HCT116 (cell line): ENCODE measurements around the gene EDDM3A.

Experiments used
- CEBPB ChIP-seq: IDR thresholded peaks from 2 replicates; pipeline ENCODE4 v1.6.1; 2012; ENCODE audit warnings: low read depth
- EZH2 ChIP-seq: fragments of 200-600 bp; sonication (generic); IDR thresholded peaks from 2 replicates; pipeline ENCODE4 v1.6.1; 2017; ENCODE audit warnings: antibody characterized with exemption, mixed run types
- EZH2phosphoT487 ChIP-seq: fragments of 200-600 bp; IDR thresholded peaks from 2 replicates; pipeline ENCODE4 v1.6.1; 2018; ENCODE audit warnings: antibody characterized with exemption, borderline replicate concordance
- POLR2A ChIP-seq: IDR thresholded peaks from 2 replicates; pipeline ENCODE4 v1.7.0; 2011; ENCODE audit warnings: borderline replicate concordance; ENCODE audit not compliant: insufficient read depth, insufficient read length; ENCODE audit errors: extremely low read depth
- POLR2AphosphoS5 ChIP-seq: IDR thresholded peaks from 2 replicates; pipeline ENCODE4 v1.6.1; 2011; ENCODE audit warnings: mild to moderate bottlenecking, low read depth, low read length, moderate library complexity
- RAD21 ChIP-seq: IDR thresholded peaks from 2 replicates; pipeline ENCODE4 v1.6.1; 2012; ENCODE audit warnings: low read depth, mild to moderate bottlenecking
- SP1 ChIP-seq: IDR thresholded peaks from 2 replicates; pipeline ENCODE4 v1.6.1; 2012; ENCODE audit warnings: low read depth
- TF ChIP-seq, protein P1 (sequence below), 3 experiments: fragments of 200-600 bp in 1 of 3; sonication (generic) in 1 of 3; IDR thresholded peaks in 2 of 3; conservative IDR thresholded peaks in 1 of 3; 2 replicates each; pipeline ENCODE4 v1.5.1; 2012 to 2017; ENCODE audit warnings: low read depth in 2 of 3, low read length in 2 of 3, antibody characterized with exemption in 1 of 3, borderline replicate concordance in 1 of 3, control low read depth in 1 of 3, mild to moderate bottlenecking in 1 of 3, mixed read lengths in 1 of 3, mixed run types in 1 of 3, moderate library complexity in 1 of 3; ENCODE audit not compliant: insufficient read depth in 1 of 3
- TF ChIP-seq, protein P2 (sequence below): IDR thresholded peaks from 2 replicates; pipeline ENCODE4 v1.6.1; 2012
- TF ChIP-seq, protein P3 (sequence below): IDR thresholded peaks from 2 replicates; pipeline ENCODE4 v1.6.1; 2012
- TF ChIP-seq, protein P4 (sequence below): IDR thresholded peaks from 2 replicates; pipeline ENCODE4 v1.6.1; 2012; ENCODE audit warnings: low read depth

DNA sequence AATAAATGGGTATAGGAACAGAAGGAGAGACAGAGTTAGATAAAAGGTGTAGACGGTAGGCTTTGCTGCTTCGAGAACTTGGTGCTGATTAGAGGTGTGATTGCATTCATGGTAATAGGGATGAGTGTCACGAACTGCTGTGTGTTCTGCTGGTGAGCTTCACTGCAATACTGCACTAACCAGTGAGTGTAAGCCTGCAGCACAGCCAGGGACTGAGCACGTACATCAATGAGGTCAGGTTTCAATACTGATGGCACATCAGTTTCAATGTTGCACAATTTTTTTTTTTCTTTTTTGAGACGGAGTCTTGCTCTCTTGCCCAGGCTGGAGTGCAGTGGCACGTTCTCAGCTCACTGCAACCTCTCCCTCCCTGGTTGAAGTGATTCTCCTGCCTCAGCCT, 24.9 kb upstream of the EDDM3A start:
- TF ChIP-seq EZH2phosphoT487 (no peak), RAD21 (no peak), POLR2A (no peak), CEBPB (no peak), EZH2 (no peak), SP1 (no peak), POLR2AphosphoS5 (no peak)
- TF ChIP-seq, protein P1, sequence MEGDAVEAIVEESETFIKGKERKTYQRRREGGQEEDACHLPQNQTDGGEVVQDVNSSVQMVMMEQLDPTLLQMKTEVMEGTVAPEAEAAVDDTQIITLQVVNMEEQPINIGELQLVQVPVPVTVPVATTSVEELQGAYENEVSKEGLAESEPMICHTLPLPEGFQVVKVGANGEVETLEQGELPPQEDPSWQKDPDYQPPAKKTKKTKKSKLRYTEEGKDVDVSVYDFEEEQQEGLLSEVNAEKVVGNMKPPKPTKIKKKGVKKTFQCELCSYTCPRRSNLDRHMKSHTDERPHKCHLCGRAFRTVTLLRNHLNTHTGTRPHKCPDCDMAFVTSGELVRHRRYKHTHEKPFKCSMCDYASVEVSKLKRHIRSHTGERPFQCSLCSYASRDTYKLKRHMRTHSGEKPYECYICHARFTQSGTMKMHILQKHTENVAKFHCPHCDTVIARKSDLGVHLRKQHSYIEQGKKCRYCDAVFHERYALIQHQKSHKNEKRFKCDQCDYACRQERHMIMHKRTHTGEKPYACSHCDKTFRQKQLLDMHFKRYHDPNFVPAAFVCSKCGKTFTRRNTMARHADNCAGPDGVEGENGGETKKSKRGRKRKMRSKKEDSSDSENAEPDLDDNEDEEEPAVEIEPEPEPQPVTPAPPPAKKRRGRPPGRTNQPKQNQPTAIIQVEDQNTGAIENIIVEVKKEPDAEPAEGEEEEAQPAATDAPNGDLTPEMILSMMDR (IDR thresholded peaks at IDR 0.05 in 2 of 3, conservative IDR thresholded peaks at IDR 0.05 in 1 of 3; ENCODE audit: borderline replicate concordance in 1 of 3, insufficient read depth in 1 of 3, low read depth in 2 of 3, low read length in 2 of 3): no peak
- TF ChIP-seq, protein P2, sequence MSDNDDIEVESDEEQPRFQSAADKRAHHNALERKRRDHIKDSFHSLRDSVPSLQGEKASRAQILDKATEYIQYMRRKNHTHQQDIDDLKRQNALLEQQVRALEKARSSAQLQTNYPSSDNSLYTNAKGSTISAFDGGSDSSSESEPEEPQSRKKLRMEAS: no peak
- TF ChIP-seq, protein P3, sequence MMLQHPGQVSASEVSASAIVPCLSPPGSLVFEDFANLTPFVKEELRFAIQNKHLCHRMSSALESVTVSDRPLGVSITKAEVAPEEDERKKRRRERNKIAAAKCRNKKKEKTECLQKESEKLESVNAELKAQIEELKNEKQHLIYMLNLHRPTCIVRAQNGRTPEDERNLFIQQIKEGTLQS: no peak
- TF ChIP-seq, protein P4, sequence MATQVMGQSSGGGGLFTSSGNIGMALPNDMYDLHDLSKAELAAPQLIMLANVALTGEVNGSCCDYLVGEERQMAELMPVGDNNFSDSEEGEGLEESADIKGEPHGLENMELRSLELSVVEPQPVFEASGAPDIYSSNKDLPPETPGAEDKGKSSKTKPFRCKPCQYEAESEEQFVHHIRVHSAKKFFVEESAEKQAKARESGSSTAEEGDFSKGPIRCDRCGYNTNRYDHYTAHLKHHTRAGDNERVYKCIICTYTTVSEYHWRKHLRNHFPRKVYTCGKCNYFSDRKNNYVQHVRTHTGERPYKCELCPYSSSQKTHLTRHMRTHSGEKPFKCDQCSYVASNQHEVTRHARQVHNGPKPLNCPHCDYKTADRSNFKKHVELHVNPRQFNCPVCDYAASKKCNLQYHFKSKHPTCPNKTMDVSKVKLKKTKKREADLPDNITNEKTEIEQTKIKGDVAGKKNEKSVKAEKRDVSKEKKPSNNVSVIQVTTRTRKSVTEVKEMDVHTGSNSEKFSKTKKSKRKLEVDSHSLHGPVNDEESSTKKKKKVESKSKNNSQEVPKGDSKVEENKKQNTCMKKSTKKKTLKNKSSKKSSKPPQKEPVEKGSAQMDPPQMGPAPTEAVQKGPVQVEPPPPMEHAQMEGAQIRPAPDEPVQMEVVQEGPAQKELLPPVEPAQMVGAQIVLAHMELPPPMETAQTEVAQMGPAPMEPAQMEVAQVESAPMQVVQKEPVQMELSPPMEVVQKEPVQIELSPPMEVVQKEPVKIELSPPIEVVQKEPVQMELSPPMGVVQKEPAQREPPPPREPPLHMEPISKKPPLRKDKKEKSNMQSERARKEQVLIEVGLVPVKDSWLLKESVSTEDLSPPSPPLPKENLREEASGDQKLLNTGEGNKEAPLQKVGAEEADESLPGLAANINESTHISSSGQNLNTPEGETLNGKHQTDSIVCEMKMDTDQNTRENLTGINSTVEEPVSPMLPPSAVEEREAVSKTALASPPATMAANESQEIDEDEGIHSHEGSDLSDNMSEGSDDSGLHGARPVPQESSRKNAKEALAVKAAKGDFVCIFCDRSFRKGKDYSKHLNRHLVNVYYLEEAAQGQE: no peak
